ENCODE results near the gene CRYBA2. TPM values are rescaled to one million over a fixed set of nuclear protein-coding genes. Genes with fewer than 3 reads are reported as not detected.
A peak's percentile ranks its signal among the peaks of the same experiment; 100 is the strongest.

Gene CRYBA2
- polyA plus RNA-seq, 1 donor from 2014 or later = not detected

DNA sequence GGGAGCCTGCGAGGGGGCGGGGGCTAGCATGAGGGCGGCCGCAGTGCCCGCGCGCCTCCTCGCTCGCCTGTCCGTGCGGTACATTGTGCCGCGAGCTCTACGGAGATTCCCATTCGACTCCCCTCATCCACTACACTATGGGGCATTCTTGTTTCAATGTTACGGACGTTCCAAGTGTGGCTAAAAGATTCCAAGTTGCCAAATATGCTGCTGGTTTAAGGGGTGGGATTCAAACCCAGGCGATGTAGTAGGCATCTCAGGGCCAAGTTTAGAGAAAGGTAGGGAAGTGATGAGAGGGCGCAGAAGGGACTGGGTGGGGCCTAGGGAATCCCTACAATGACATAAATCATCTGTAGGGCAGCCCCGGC is 10.0 kb upstream of the CRYBA2 start:
- Histone ChIP-seq H3K36me3 (ENCODE audit: insufficient read depth, low read length) (no peaks in the 10 kb centered on the region), H3K79me2 (replicated peaks; ENCODE audit: insufficient read depth, low read length) (no peaks in the 10 kb centered on the region), H3F3A (ENCODE audit: insufficient read depth, low read length, poor library complexity, severe bottlenecking) (no peaks in the 10 kb centered on the region), H3K27me3 (ENCODE audit: insufficient read depth, low read depth, low read length) (peaks cover 89% of the 10 kb centered on the region), H3K9me2 (ENCODE audit: insufficient read depth, low read length) (no peaks in the 10 kb centered on the region), H3K4me3 (ENCODE audit: low read length) (peak overlapping the region; percentile 61), H3K9me3 (ENCODE audit: low read length) (no peaks in the 10 kb centered on the region), H3K4me2 (ENCODE audit: low read length) (no peak overlapping the region), H2AFZ (ENCODE audit: low read depth, low read length) (no peak overlapping the region), H3K9ac (ENCODE audit: low read length) (no peak overlapping the region), H3K27ac (ENCODE audit: low read length) (no peak overlapping the region), H4K20me1 (ENCODE audit: insufficient read depth) (no peaks in the 10 kb centered on the region)
- TF ChIP-seq, protein P1, sequence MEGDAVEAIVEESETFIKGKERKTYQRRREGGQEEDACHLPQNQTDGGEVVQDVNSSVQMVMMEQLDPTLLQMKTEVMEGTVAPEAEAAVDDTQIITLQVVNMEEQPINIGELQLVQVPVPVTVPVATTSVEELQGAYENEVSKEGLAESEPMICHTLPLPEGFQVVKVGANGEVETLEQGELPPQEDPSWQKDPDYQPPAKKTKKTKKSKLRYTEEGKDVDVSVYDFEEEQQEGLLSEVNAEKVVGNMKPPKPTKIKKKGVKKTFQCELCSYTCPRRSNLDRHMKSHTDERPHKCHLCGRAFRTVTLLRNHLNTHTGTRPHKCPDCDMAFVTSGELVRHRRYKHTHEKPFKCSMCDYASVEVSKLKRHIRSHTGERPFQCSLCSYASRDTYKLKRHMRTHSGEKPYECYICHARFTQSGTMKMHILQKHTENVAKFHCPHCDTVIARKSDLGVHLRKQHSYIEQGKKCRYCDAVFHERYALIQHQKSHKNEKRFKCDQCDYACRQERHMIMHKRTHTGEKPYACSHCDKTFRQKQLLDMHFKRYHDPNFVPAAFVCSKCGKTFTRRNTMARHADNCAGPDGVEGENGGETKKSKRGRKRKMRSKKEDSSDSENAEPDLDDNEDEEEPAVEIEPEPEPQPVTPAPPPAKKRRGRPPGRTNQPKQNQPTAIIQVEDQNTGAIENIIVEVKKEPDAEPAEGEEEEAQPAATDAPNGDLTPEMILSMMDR (IDR thresholded peaks at IDR 0.05; ENCODE audit: poor library complexity, severe bottlenecking) = no peak
- no peak for TF ChIP-seq MXI1 (conservative IDR thresholded peaks at IDR 0.05; ENCODE audit: poor library complexity, severe bottlenecking)
- no peak for TF ChIP-seq EZH2 (IDR thresholded peaks at IDR 0.05; ENCODE audit: borderline replicate concordance, insufficient read depth, low read length, poor library complexity, severe bottlenecking)
- no peak for TF ChIP-seq RAD21 (conservative IDR thresholded peaks at IDR 0.05)
- no peak for TF ChIP-seq TAF1 (IDR thresholded peaks at IDR 0.05; ENCODE audit: low read depth)
- TF ChIP-seq, protein P2, sequence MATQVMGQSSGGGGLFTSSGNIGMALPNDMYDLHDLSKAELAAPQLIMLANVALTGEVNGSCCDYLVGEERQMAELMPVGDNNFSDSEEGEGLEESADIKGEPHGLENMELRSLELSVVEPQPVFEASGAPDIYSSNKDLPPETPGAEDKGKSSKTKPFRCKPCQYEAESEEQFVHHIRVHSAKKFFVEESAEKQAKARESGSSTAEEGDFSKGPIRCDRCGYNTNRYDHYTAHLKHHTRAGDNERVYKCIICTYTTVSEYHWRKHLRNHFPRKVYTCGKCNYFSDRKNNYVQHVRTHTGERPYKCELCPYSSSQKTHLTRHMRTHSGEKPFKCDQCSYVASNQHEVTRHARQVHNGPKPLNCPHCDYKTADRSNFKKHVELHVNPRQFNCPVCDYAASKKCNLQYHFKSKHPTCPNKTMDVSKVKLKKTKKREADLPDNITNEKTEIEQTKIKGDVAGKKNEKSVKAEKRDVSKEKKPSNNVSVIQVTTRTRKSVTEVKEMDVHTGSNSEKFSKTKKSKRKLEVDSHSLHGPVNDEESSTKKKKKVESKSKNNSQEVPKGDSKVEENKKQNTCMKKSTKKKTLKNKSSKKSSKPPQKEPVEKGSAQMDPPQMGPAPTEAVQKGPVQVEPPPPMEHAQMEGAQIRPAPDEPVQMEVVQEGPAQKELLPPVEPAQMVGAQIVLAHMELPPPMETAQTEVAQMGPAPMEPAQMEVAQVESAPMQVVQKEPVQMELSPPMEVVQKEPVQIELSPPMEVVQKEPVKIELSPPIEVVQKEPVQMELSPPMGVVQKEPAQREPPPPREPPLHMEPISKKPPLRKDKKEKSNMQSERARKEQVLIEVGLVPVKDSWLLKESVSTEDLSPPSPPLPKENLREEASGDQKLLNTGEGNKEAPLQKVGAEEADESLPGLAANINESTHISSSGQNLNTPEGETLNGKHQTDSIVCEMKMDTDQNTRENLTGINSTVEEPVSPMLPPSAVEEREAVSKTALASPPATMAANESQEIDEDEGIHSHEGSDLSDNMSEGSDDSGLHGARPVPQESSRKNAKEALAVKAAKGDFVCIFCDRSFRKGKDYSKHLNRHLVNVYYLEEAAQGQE (IDR thresholded peaks at IDR 0.05; ENCODE audit: borderline replicate concordance) = no peak
- no peak for TF ChIP-seq EP300 (conservative IDR thresholded peaks at IDR 0.05; ENCODE audit: poor library complexity, severe bottlenecking)
- no peak for TF ChIP-seq POLR2AphosphoS5 (IDR thresholded peaks at IDR 0.05)

DNA sequence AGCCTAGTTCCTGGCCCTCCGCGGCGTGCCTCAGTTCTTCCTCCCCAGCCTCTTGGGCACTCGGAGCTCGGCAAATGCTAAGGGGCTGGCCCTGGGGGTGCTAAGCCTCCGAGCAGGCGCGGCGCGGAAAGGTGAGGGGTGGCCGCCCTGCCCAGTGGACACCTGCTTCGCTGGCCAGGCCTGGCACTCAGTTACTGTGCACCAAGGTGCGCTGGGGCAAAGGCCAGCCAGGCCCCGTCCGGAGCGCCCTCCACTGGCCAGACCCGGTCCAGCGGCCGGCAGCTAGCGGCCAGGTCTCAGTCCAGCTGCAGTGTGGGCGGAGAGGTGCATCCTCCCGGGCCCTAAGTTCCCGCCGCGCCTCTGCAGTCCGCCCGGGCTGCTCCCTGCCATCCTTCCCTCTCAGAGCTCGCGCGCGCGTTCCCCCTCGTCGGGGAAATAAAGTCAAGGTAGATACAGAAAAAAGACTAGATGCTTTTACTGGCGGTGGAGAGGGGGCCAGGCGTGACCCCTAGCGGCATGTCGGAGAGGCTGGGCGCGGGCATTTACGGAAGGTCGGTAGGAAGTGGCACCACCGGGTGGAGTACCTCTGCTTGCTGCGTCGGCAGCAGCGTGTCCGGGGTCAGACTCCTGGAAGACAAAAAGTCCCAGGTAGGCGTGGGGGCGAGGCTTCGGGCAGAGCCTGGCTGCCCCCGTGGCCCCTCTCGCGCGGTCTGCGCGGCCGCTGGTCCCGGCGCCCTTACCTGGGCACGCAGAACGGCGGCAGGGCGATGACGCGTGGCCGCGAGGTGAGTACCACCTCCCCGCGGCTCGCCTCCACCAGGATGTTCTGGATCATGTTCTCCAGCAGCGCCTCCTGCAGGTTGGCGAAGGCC is 9.4 kb upstream of the CRYBA2 start:
- H3K27ac ChIP-seq (ENCODE audit: low read length) = no peak overlapping the region
- no peaks in the 10 kb centered on the region for H3K9me2 ChIP-seq (ENCODE audit: insufficient read depth, low read length)
- no peaks in the 10 kb centered on the region for H4K20me1 ChIP-seq (ENCODE audit: insufficient read depth)
- H3K4me3 ChIP-seq (ENCODE audit: low read length) = peak overlapping the region; percentile 61
- H3K4me2 ChIP-seq (ENCODE audit: low read length) = peak overlapping the region; percentile 35
- H3K27me3 ChIP-seq (ENCODE audit: insufficient read depth, low read depth, low read length) = peaks cover 95% of the 10 kb centered on the region
- H3K36me3 ChIP-seq (ENCODE audit: insufficient read depth, low read length) = no peaks in the 10 kb centered on the region
- no peaks in the 10 kb centered on the region for H3K79me2 ChIP-seq (replicated peaks; ENCODE audit: insufficient read depth, low read length)
- no peaks in the 10 kb centered on the region for H3K9me3 ChIP-seq (ENCODE audit: low read length)
- H3F3A ChIP-seq (ENCODE audit: insufficient read depth, low read length, poor library complexity, severe bottlenecking) = no peaks in the 10 kb centered on the region
- TF ChIP-seq, protein P1 (IDR thresholded peaks at IDR 0.05; ENCODE audit: poor library complexity, severe bottlenecking) = peak; percentile 68
- TF ChIP-seq RAD21 (conservative IDR thresholded peaks at IDR 0.05) (peak; percentile 28), MXI1 (conservative IDR thresholded peaks at IDR 0.05; ENCODE audit: poor library complexity, severe bottlenecking) (no peak), TAF1 (IDR thresholded peaks at IDR 0.05; ENCODE audit: low read depth) (no peak), EP300 (conservative IDR thresholded peaks at IDR 0.05; ENCODE audit: poor library complexity, severe bottlenecking) (no peak), POLR2AphosphoS5 (IDR thresholded peaks at IDR 0.05) (no peak), EZH2 (IDR thresholded peaks at IDR 0.05; ENCODE audit: borderline replicate concordance, insufficient read depth, low read length, poor library complexity, severe bottlenecking) (peak; percentile 74), SMC3 (conservative IDR thresholded peaks at IDR 0.05; ENCODE audit: poor library complexity) (peak; percentile 22)
- no peak overlapping the region for H3K9ac ChIP-seq (ENCODE audit: low read length)
- H2AFZ ChIP-seq (ENCODE audit: low read depth, low read length) = no peak overlapping the region

Data from neural cell (in vitro differentiated cells).